ENCODE measurements around the gene ZNF865.
A peak's percentile ranks its signal among the peaks of the same experiment; 100 is the strongest.

Gene ZNF865

GRCh38 chr19:55623130-55623529 is 17.7 kb downstream of the ZNF865 start:
- DNase-seq (ENCODE audit: low read depth in 2 of 2) = no peak
- no peak overlapping the region for H3K4me3 ChIP-seq (replicated peaks in 1 of 2; ENCODE audit: low read depth in 2 of 2, low read length in 2 of 2)
- TF ChIP-seq, protein P1, sequence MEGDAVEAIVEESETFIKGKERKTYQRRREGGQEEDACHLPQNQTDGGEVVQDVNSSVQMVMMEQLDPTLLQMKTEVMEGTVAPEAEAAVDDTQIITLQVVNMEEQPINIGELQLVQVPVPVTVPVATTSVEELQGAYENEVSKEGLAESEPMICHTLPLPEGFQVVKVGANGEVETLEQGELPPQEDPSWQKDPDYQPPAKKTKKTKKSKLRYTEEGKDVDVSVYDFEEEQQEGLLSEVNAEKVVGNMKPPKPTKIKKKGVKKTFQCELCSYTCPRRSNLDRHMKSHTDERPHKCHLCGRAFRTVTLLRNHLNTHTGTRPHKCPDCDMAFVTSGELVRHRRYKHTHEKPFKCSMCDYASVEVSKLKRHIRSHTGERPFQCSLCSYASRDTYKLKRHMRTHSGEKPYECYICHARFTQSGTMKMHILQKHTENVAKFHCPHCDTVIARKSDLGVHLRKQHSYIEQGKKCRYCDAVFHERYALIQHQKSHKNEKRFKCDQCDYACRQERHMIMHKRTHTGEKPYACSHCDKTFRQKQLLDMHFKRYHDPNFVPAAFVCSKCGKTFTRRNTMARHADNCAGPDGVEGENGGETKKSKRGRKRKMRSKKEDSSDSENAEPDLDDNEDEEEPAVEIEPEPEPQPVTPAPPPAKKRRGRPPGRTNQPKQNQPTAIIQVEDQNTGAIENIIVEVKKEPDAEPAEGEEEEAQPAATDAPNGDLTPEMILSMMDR (IDR thresholded peaks at IDR 0.05; ENCODE audit: low read depth, low read length) = no peak

GRCh38 chr19:55623561-55623960 is 18.1 kb downstream of the ZNF865 start:
- TF ChIP-seq, protein P1 (IDR thresholded peaks at IDR 0.05; ENCODE audit: low read depth, low read length) = no peak
- H3K4me3 ChIP-seq (replicated peaks in 1 of 2; ENCODE audit: low read depth in 2 of 2, low read length in 2 of 2) = peak overlapping the region in 1 of 2 donors; percentile 21
- no peak for DNase-seq (ENCODE audit: low read depth in 2 of 2)

- TF ChIP-seq, protein P1 (IDR thresholded peaks at IDR 0.05; ENCODE audit: low read depth, low read length) = no peak
- DNase-seq (ENCODE audit: low read depth in 2 of 2) = peak; percentile 95 to 96
- peak within 1 kb of the TSS; percentile 64 to 74 for H3K4me3 ChIP-seq (replicated peaks in 1 of 2; ENCODE audit: low read depth in 2 of 2, low read length in 2 of 2)
Measured at GRCh38 chr19:55624109-55625003, 18.9 kb downstream of the ZNF865 start, which contains the start of gene ZNF784. TSS of gene ZNF784 (minus strand) at chr19:55624566. CDS start at chr19:55624561, 5 bp downstream.

- H3K4me3 ChIP-seq (replicated peaks in 1 of 2; ENCODE audit: low read depth in 2 of 2, low read length in 2 of 2) = peak overlapping the region; percentile 64 to 74
- TF ChIP-seq, protein P1 (IDR thresholded peaks at IDR 0.05; ENCODE audit: low read depth, low read length) = no peak
- DNase-seq (ENCODE audit: low read depth in 2 of 2) = no peak
Measured at GRCh38 chr19:55625004-55625326, 19.5 kb downstream of the ZNF865 start.

- TF ChIP-seq, protein P1 (IDR thresholded peaks at IDR 0.05; ENCODE audit: low read depth, low read length) = no peak
- H3K4me3 ChIP-seq (replicated peaks in 1 of 2; ENCODE audit: low read depth in 2 of 2, low read length in 2 of 2) = no peak overlapping the region
- DNase-seq (ENCODE audit: low read depth in 2 of 2) = no peak
Measured at GRCh38 chr19:55626350-55626749, 20.9 kb downstream of the ZNF865 start.

- peak; percentile 98 to 99 for DNase-seq (ENCODE audit: low read depth in 2 of 2)
Measured at GRCh38 chr19:55632463-55632834, 27.0 kb downstream of the ZNF865 start.

More at GRCh38 chr19:55632463-55632834, 27.0 kb downstream of the ZNF865 start:
- TF ChIP-seq, protein P1 (IDR thresholded peaks at IDR 0.05; ENCODE audit: low read depth, low read length) = peak; percentile 81
- H3K4me3 ChIP-seq (replicated peaks in 1 of 2; ENCODE audit: low read depth in 2 of 2, low read length in 2 of 2) = no peak overlapping the region
